Ishikawa (cell line): Measurements from ENCODE around the gene ZAR1L.

ENCODE experiments used
- CEBPB ChIP-seq: IDR thresholded peaks from 2 replicates; pipeline ENCODE4 v1.6.1; 2012
- EGR1 ChIP-seq: IDR thresholded peaks from 2 replicates; pipeline ENCODE4 v1.6.1; 2012
- EP300 ChIP-seq: IDR thresholded peaks from 2 replicates; pipeline ENCODE4 v1.6.1; 2012; ENCODE audit warnings: borderline replicate concordance
- NFIC ChIP-seq: IDR thresholded peaks from 2 replicates; pipeline ENCODE4 v1.6.1; 2012
- RAD21 ChIP-seq: IDR thresholded peaks from 2 replicates; pipeline ENCODE4 v1.6.1; 2012; ENCODE audit warnings: low read depth
- TAF1 ChIP-seq: IDR thresholded peaks from 2 replicates; pipeline ENCODE4 v1.6.1; 2012; ENCODE audit warnings: low read depth, mild to moderate bottlenecking
- TCF12 ChIP-seq: IDR thresholded peaks from 2 replicates; pipeline ENCODE4 v1.6.1; 2012; ENCODE audit warnings: low read depth
- TEAD4 ChIP-seq: IDR thresholded peaks from 2 replicates; pipeline ENCODE4 v1.6.1; 2012
- YY1 ChIP-seq: IDR thresholded peaks from 2 replicates; pipeline ENCODE4 v1.6.1; 2012; ENCODE audit warnings: low read depth
- TF ChIP-seq, protein P1 (sequence below): IDR thresholded peaks from 2 replicates; pipeline ENCODE4 v1.6.1; 2012; ENCODE audit warnings: low read depth, mild to moderate bottlenecking
- TF ChIP-seq, protein P2 (sequence below): IDR thresholded peaks from 2 replicates; pipeline ENCODE4 v1.6.1; 2012
- TF ChIP-seq, protein P3 (sequence below): IDR thresholded peaks from 2 replicates; pipeline ENCODE4 v1.6.1; 2012

GRCh38 chr13:32311188-32311897 is 3.8 kb downstream of the ZAR1L start:
- TF ChIP-seq, protein P1, sequence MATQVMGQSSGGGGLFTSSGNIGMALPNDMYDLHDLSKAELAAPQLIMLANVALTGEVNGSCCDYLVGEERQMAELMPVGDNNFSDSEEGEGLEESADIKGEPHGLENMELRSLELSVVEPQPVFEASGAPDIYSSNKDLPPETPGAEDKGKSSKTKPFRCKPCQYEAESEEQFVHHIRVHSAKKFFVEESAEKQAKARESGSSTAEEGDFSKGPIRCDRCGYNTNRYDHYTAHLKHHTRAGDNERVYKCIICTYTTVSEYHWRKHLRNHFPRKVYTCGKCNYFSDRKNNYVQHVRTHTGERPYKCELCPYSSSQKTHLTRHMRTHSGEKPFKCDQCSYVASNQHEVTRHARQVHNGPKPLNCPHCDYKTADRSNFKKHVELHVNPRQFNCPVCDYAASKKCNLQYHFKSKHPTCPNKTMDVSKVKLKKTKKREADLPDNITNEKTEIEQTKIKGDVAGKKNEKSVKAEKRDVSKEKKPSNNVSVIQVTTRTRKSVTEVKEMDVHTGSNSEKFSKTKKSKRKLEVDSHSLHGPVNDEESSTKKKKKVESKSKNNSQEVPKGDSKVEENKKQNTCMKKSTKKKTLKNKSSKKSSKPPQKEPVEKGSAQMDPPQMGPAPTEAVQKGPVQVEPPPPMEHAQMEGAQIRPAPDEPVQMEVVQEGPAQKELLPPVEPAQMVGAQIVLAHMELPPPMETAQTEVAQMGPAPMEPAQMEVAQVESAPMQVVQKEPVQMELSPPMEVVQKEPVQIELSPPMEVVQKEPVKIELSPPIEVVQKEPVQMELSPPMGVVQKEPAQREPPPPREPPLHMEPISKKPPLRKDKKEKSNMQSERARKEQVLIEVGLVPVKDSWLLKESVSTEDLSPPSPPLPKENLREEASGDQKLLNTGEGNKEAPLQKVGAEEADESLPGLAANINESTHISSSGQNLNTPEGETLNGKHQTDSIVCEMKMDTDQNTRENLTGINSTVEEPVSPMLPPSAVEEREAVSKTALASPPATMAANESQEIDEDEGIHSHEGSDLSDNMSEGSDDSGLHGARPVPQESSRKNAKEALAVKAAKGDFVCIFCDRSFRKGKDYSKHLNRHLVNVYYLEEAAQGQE: no peak
- TF ChIP-seq TEAD4 (no peak), EGR1 (no peak), YY1 (no peak), EP300 (no peak), TCF12 (no peak), TAF1 (no peak), RAD21 (no peak), NFIC (no peak), CEBPB (no peak)
- TF ChIP-seq, protein P2, sequence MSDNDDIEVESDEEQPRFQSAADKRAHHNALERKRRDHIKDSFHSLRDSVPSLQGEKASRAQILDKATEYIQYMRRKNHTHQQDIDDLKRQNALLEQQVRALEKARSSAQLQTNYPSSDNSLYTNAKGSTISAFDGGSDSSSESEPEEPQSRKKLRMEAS: no peak
- TF ChIP-seq, protein P3, sequence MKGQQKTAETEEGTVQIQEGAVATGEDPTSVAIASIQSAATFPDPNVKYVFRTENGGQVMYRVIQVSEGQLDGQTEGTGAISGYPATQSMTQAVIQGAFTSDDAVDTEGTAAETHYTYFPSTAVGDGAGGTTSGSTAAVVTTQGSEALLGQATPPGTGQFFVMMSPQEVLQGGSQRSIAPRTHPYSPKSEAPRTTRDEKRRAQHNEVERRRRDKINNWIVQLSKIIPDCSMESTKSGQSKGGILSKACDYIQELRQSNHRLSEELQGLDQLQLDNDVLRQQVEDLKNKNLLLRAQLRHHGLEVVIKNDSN: no peak
